Trophoblast cell (in vitro differentiated cells and primary cell): ENCODE data around the gene MCOLN2.

ENCODE experiments used
- DNase-seq, 2 donors: peaks; one replicate each; pipeline ENCODE4 v3.0.0-alpha.2; 2016
- H2AFZ ChIP-seq: 2 replicates; pipeline ENCODE4 v1.6.1; 2013; ENCODE audit warnings: low read length, moderate library complexity, mild to moderate bottlenecking; ENCODE audit not compliant: insufficient read depth, poor library complexity
- H2AK5ac ChIP-seq: 2 replicates; pipeline ENCODE4 v1.6.1; 2013; ENCODE audit warnings: mild to moderate bottlenecking, low read length
- H2BK120ac ChIP-seq: 2 replicates; pipeline ENCODE4 v1.6.1; 2013; ENCODE audit warnings: low read length, mild to moderate bottlenecking, moderate library complexity; ENCODE audit not compliant: insufficient read depth, poor library complexity
- H2BK12ac ChIP-seq: 2 replicates; pipeline ENCODE4 v1.6.1; 2013; ENCODE audit warnings: mild to moderate bottlenecking, low read length, moderate library complexity
- H2BK5ac ChIP-seq: 2 replicates; pipeline ENCODE4 v1.6.1; 2013; ENCODE audit warnings: low read length, low read depth, moderate library complexity, mild to moderate bottlenecking; ENCODE audit not compliant: poor library complexity
- H3K14ac ChIP-seq: 2 replicates; pipeline ENCODE4 v1.6.1; 2013; ENCODE audit warnings: mild to moderate bottlenecking, low read length
- H3K18ac ChIP-seq: 2 replicates; pipeline ENCODE4 v1.6.1; 2013; ENCODE audit warnings: mild to moderate bottlenecking, low read length
- H3K23ac ChIP-seq: 2 replicates; pipeline ENCODE4 v1.6.1; 2013; ENCODE audit warnings: low read length
- H3K27ac ChIP-seq: 2 replicates; pipeline ENCODE4 v1.5.1; 2013; ENCODE audit warnings: low read depth, mild to moderate bottlenecking, inconsistent platforms, low read length, moderate library complexity
- H3K27me3 ChIP-seq: 2 replicates; pipeline ENCODE4 v1.6.1; 2013; ENCODE audit warnings: inconsistent platforms, mild to moderate bottlenecking, low read length, moderate library complexity; ENCODE audit not compliant: insufficient read depth
- H3K36me3 ChIP-seq, 2 experiments: 1 replicate in 1 of 2; 2 replicates in 1 of 2; pipeline ENCODE4 v1.6.1; 2013; ENCODE audit warnings: low read length in 2 of 2, mild to moderate bottlenecking in 2 of 2, moderate library complexity in 1 of 2; ENCODE audit not compliant: insufficient read depth in 2 of 2, control insufficient read depth in 1 of 2
- H3K4ac ChIP-seq: 2 replicates; pipeline ENCODE4 v1.6.1; 2013; ENCODE audit warnings: low read depth, mild to moderate bottlenecking, low read length, moderate library complexity
- H3K4me1 ChIP-seq, 2 experiments: 1 replicate in 1 of 2; 2 replicates in 1 of 2; pipeline ENCODE4 v1.6.1; 2013; ENCODE audit warnings: low read length in 2 of 2, mild to moderate bottlenecking in 2 of 2, moderate library complexity in 1 of 2; ENCODE audit not compliant: insufficient read depth in 2 of 2, control insufficient read depth in 1 of 2
- H3K4me2 ChIP-seq: 2 replicates; pipeline ENCODE4 v1.6.1; 2013; ENCODE audit warnings: inconsistent platforms, mild to moderate bottlenecking, low read length, moderate library complexity
- H3K4me3 ChIP-seq: 2 replicates; pipeline ENCODE4 v1.5.1; 2013; ENCODE audit warnings: mild to moderate bottlenecking, low read depth, low read length, inconsistent platforms
- H3K79me1 ChIP-seq: one replicate; pipeline ENCODE4 v1.6.1; 2013; ENCODE audit warnings: low read length
- H3K79me2 ChIP-seq: 2 replicates; pipeline ENCODE4 v1.6.1; 2013; ENCODE audit warnings: low read length, mild to moderate bottlenecking; ENCODE audit not compliant: control insufficient read depth, insufficient read depth, poor library complexity
- H3K9ac ChIP-seq: 2 replicates; pipeline ENCODE4 v1.6.1; 2013; ENCODE audit warnings: mild to moderate bottlenecking, low read length
- H3K9me3 ChIP-seq: 2 replicates; pipeline ENCODE4 v1.6.1; 2013; ENCODE audit warnings: low read depth, mild to moderate bottlenecking, control low read depth, inconsistent platforms, low read length; ENCODE audit not compliant: insufficient read depth
- H4K12ac ChIP-seq: 2 replicates; pipeline ENCODE4 v1.6.1; 2013; ENCODE audit warnings: low read depth, mild to moderate bottlenecking, low read length, moderate library complexity
- H4K8ac ChIP-seq: 2 replicates; pipeline ENCODE4 v1.6.1; 2013; ENCODE audit warnings: low read depth, mild to moderate bottlenecking, low read length, moderate library complexity
- H4K91ac ChIP-seq: one replicate; pipeline ENCODE4 v1.6.1; 2013; ENCODE audit warnings: low read depth, mild to moderate bottlenecking, low read length, moderate library complexity
- WGBS: extraction: QIAGEN DNeasy Blood & Tissue Kit; methylation state at CpG from one replicate; pipeline ENCODE4 v1.1.7; 2013; ENCODE audit warnings: missing lambda C conversion rate; ENCODE audit not compliant: insufficient read length, insufficient coverage; ENCODE audit errors: extremely low coverage; 5-methylcytosine and 5-hydroxymethylcytosine counted together

Gene MCOLN2

DNA sequence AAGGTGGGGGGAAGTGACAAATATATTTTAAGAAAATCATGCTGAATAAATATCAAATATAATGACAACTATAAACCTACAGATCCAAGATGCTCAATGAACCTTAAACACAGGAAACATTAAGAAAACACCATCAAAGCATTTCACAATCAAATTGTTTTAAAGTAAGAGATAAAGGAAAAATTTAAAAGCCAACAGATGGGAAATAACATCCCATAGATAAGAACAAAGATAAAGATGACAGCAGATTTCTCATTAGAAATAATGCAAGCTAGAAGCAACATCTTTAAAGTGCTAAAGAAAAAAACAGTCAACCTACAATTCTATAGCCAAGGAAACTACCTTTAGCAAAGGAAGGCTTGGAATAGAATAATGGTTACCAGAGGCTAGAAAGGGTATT is 33.6 kb upstream of the MCOLN2 start:
- Histone ChIP-seq H2BK120ac (no peak overlapping the region), H3K79me1 (no peaks in the 10 kb centered on the region), H3K36me3 (no peaks in the 10 kb centered on the region), H3K4me3 (no peak overlapping the region), H3K79me2 (no peaks in the 10 kb centered on the region), H2BK12ac (no peak overlapping the region), H3K4ac (no peak overlapping the region), H4K8ac (no peak overlapping the region), H3K9me3 (no peaks in the 10 kb centered on the region), H3K27me3 (no peaks in the 10 kb centered on the region), H3K4me1 (peaks cover 0 to 2% of the 10 kb centered on the region in 2 experiments), H3K27ac (no peak overlapping the region), H2BK5ac (no peak overlapping the region), H4K91ac (no peak overlapping the region), H2AFZ (no peak overlapping the region), H2AK5ac (no peak overlapping the region), H3K9ac (no peak overlapping the region), H4K12ac (no peak overlapping the region), H3K23ac (no peak overlapping the region), H3K14ac (no peak overlapping the region), H3K18ac (no peak overlapping the region), H3K4me2 (no peak overlapping the region)
- peak in 1 of 2 donors; percentile 53 for DNase-seq

DNA sequence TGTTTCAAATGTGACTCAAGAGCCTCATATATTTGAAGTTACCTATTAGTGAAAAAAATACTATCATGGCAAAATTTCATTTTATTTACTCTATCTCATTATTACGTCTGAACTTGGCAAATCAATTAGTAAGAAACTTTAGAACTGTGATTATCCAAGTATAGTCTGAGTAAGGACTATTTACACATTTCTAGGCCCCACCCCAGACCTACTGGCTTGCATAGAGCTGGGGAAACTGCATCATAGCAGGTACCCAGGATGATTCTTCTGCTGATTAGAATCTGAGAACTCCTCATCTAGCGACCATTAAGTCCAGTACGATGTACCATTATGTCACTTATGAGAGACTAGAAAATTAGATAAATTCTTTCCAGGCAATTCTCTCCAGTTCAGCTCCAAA is 31.2 kb upstream of the MCOLN2 start:
- Histone ChIP-seq H3K4ac (no peak overlapping the region), H3K23ac (no peak overlapping the region), H2AFZ (no peak overlapping the region), H2BK120ac (no peak overlapping the region), H3K9me3 (no peaks in the 10 kb centered on the region), H3K4me1 (no peaks in the 10 kb centered on the region), H3K79me1 (no peaks in the 10 kb centered on the region), H2BK5ac (no peak overlapping the region), H3K36me3 (no peaks in the 10 kb centered on the region), H3K14ac (no peak overlapping the region), H2AK5ac (no peak overlapping the region), H3K18ac (no peak overlapping the region), H4K91ac (no peak overlapping the region), H3K79me2 (no peaks in the 10 kb centered on the region), H3K4me3 (no peak overlapping the region), H4K8ac (no peak overlapping the region), H2BK12ac (no peak overlapping the region), H3K27ac (no peak overlapping the region), H3K9ac (no peak overlapping the region), H3K4me2 (no peak overlapping the region), H3K27me3 (no peaks in the 10 kb centered on the region), H4K12ac (no peak overlapping the region)
- WGBS, result no CpG with 5 or more reads among the region's 3 CpGs
- DNase-seq, result no peak

DNA sequence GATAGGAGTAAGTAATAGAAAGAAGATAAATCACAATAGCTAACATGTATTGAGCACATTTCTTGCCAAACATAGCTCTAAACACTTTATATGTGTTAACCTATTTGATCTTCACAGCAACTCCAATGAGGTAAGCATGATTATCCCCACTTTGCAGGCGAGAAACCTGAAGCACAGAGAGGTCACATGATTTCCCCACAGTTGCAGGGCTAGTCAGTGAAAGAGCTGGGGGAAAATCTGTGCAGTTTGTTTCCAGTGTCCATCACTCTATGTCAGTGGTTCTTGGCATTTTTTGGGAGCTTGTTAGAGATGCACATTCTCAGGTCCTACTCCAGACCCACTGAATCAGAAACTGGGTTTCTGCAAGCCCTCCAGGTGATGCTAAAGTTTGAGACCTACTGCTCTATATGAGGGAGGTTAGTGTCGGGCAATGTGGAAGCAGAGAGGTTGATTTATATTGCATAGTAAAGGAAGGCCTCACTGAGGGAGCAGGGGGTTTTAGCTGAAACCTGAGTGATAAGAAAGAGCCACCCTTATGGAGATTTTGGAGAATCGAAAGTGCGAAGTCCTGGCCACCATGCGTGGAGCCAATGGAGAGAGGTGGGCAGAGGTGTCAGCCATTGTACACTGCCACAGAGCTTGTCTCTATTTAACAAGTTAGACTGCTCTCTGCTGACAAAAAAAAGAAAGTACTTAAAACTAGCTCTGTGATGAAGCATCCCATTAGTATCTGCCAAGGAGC is 30.5 kb upstream of the MCOLN2 start:
- no CpG with 5 or more reads among the region's 5 CpGs for WGBS
- H3K27me3 ChIP-seq, result no peaks in the 10 kb centered on the region
- no peak overlapping the region for H3K18ac ChIP-seq
- no peaks in the 10 kb centered on the region for H3K9me3 ChIP-seq
- no peak overlapping the region for H3K14ac ChIP-seq
- H4K91ac ChIP-seq, result no peak overlapping the region
- no peak overlapping the region for H4K8ac ChIP-seq
- H2BK5ac ChIP-seq, result no peak overlapping the region
- H2BK12ac ChIP-seq, result no peak overlapping the region
- DNase-seq, result peak in 1 of 2 donors; percentile 30
- H3K4me1 ChIP-seq, result no peaks in the 10 kb centered on the region
- H3K4me3 ChIP-seq, result no peak overlapping the region
- no peak overlapping the region for H2AK5ac ChIP-seq
- H2BK120ac ChIP-seq, result no peak overlapping the region
- H3K36me3 ChIP-seq, result no peaks in the 10 kb centered on the region
- H4K12ac ChIP-seq, result no peak overlapping the region
- H3K27ac ChIP-seq, result no peak overlapping the region
- no peak overlapping the region for H3K23ac ChIP-seq
- no peak overlapping the region for H3K4me2 ChIP-seq
- no peaks in the 10 kb centered on the region for H3K79me1 ChIP-seq
- H3K79me2 ChIP-seq, result no peaks in the 10 kb centered on the region
- peak overlapping the region; percentile 55 for H2AFZ ChIP-seq
- no peak overlapping the region for H3K9ac ChIP-seq
- H3K4ac ChIP-seq, result no peak overlapping the region

DNA sequence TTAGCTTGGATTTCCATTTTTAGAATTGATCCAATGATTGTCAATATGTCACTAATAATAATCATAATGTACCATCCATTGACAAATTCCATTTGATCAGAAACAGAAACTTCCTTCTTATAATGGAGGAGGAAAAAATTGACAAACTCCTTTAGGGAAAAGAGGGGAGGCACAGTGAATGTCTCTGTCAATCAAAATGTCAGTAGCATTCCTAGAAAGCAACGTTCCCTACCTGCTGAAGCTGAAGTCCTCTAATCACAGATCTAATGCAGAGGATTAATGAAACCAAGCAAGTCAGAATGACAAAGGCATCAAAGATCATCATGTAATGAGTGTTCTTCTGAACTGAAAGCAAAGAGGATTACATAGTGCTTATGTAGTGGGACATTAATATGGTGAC is 29.0 kb upstream of the MCOLN2 start:
- no peaks in the 10 kb centered on the region for H3K9me3 ChIP-seq
- H4K12ac ChIP-seq, result no peak overlapping the region
- no peaks in the 10 kb centered on the region for H3K79me2 ChIP-seq
- no CpG with 5 or more reads among the region's 1 CpG for WGBS
- H3K4me1 ChIP-seq, result no peaks in the 10 kb centered on the region
- H2BK120ac ChIP-seq, result no peak overlapping the region
- no peak overlapping the region for H3K4me2 ChIP-seq
- H2AK5ac ChIP-seq, result no peak overlapping the region
- H3K18ac ChIP-seq, result no peak overlapping the region
- no peak overlapping the region for H3K14ac ChIP-seq
- no peak overlapping the region for H3K9ac ChIP-seq
- no peaks in the 10 kb centered on the region for H3K27me3 ChIP-seq
- no peak overlapping the region for H3K27ac ChIP-seq
- H3K4me3 ChIP-seq, result no peak overlapping the region
- H2BK5ac ChIP-seq, result no peak overlapping the region
- H4K91ac ChIP-seq, result no peak overlapping the region
- no peak overlapping the region for H3K4ac ChIP-seq
- no peak overlapping the region for H2AFZ ChIP-seq
- no peaks in the 10 kb centered on the region for H3K36me3 ChIP-seq
- no peak overlapping the region for H4K8ac ChIP-seq
- no peak overlapping the region for H3K23ac ChIP-seq
- no peak for DNase-seq
- no peaks in the 10 kb centered on the region for H3K79me1 ChIP-seq
- H2BK12ac ChIP-seq, result no peak overlapping the region
